AML-193 (cell line): Measurements from ENCODE around the gene DCAKD.

Source experiments
- DNase-seq, 2 experiments: peaks; one replicate each; lab custom pipeline; 2025; lab: John Stamatoyannopoulos, UW

The DCAKD gene

DNA sequence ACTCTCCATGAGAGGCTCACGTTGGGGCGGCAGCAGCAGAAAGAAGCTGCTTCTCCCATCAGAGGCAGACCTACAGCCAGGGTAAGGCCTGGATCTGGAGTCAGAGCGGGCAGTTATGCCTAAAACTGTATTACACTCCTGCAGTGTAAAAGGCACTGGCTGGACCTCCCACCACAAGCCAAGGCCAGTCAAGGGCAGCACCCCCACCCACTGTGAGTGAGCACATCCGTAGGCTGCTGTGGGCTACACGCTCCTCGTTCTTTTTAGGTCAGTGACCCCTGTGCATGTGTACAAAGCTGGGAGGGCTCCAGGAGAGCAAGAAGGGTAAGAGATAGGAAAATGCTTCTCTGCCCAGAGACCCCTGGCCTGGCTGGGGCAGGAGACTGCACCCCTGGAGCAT, 20.7 kb downstream of the DCAKD start:
- DNase-seq: no peak

DNA sequence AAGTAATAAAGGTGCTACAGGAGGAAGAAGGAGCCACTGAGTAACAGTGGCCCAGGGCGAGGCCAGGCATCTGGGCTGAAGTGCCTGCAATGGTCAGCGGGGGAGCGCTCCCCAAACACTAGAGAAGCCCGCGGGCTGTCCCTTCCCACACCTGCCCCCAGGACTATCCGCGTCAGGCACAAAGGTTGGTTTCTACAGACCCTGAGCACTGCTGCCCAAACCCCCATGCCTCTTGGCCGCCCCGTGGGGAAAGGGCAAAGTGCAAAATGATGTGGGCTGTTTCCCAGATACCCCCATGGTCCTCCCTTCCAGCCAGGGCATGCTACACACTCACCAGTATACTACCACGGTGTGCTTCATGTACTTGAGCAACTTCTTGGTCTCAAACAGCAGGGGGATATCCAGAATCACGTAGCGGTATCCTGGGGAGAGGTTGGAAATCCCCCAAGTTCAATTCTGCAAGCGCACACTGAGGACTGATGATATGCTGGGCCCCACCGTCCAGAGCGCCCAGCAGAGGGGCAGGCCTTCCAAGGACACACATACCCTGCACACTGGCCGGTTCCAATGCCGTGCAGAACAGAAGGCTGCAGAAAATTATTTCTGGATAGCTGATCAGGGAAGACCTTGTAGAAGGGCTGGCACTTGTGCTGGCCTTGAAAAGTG, 21.5 kb downstream of the DCAKD start:
- no peak for DNase-seq

DNA sequence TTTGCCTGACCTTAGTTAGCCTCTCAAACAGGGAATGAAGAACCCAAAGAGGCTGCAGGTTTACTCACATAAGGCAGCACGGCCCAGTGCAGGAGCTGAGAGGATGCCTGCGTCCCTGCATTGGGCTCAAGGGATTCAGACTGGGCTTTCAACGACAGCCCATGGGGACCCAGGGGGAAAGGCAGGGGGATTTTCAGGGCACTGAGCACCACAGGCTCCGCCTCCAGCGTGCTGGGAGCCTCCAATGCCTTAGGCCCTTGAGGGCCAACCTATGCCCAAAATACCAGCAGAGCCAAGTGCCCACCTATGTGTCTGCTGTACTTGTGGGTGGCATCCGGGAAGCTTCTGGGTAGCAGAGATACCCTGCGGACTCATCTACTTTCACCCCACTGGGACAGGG, 22.3 kb downstream of the DCAKD start:
- no peak for DNase-seq

DNA sequence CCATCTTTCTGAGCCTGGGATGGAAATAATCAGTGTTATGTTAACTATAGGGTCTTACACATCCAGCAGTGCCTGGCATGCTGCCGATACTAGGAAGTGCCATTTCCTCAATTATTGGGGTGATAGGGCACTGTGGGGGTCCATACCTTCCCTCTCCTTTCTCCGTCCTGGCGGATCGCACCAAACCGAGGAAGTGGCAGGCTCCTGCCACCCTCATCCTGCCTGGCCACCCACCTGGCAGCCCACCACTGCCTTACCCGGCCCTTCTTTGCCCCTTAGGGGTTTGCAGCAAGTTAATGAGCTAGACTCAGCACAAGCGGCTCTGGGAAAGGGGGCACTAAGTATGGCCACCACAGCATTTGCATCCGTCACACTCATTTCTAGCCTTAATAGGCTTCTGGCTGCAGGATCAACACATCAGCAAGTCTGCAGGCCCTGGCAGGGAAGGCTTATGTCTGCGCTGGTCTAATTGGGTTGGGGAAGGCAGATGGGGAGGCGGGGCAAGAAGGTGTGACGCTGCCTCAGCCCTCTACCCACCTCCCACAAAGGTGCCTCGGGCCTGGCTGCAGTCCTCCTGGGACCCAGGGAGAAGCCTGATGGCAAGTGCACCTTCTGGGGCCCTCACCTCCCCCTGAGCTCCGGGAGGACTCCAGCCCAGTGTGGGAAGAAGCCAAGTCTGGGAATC, 28.6 kb downstream of the DCAKD start:
- no peak for DNase-seq

DNA sequence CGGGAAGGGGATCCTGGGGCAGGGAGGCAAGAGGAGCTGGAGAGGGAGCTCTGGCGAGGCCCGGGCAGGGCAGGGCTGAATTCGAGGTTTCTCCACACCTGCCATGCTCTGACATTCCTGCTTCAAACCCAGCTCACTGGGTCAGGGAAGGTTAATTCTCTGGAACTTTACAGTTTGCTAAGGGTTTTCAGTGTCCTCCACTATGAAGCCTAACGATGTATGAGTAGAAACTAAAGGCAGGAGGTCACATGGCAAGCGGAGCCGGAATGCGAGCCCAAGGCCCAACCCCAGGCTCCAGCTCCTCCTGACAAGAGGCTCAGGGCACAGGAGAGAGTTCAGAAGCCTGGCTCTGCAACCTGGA, 29.2 kb downstream of the DCAKD start:
- no peak for DNase-seq

DNA sequence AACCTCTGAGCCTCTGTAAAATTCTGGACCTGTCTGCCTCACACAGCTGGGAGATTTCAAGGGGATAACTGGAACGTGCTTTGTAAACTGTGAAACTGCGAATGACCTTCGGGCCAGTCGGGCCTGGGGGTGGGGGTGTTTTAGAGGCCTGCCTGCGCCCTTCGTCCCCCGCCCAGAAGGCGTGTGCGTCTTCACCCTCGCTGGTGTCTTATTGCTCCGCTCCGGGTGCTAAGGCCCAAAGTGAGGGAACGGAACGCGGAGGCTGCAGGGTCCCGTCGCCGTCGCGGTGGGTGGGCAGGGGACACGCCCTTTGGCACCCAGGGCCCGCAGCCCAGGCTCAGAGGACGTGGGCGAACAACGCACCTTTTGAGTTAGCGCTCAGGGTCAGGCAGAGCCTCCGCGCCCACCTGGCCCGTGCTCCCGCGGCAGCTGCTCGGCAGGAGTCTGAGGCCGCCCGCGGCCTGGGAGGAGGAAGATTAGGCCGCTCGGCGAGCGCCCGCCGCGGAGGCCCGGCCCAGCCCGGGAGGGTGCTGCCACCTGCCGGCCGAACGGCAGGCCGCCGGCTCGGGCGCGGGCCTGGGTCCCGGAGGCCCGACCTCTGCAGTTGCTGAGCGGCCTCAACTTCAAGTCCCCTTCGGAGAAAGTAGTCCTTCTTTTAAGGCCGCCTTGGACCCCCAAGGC, 29.7 kb downstream of the DCAKD start:
- DNase-seq: peak; percentile 59 to 62

DNA sequence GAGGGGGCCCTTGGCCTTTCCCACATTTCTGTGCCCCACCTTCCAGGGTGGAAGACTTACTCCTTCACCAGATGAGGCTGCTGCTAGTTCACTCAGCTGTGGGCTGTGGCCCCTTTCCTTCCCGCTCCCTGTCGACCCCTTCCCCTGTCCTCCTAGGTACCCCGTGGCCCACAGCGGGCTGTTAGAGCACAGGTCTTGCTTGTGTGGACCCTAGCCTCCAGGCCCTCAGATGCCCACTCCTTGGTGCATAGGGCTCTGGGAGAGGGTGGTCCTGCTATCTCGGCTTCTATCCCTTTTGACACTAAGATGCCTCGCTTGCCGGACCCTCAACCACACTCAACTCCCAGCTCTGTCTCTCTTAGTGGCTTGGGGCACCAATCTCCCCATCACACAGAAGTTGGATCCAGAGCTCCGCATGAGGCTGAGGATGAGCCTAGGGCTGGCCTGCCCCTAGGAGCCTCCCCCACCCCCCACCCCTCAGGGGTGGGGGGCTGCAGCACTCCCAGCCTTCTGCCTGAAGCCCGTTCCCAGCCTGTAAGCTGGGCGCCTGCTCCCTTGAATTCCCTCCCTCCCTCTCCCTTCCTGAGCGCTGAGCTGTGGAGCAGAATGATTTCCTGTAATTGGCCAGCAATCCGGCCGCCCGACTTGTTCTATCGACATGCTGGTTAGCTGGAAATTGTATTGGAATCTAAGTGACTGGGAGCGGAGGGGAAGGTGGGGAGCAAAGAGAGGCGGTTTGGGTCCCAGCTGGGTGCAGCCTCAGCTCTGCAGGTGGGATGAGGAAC, 30.9 kb downstream of the DCAKD start:
- no peak for DNase-seq

DNA sequence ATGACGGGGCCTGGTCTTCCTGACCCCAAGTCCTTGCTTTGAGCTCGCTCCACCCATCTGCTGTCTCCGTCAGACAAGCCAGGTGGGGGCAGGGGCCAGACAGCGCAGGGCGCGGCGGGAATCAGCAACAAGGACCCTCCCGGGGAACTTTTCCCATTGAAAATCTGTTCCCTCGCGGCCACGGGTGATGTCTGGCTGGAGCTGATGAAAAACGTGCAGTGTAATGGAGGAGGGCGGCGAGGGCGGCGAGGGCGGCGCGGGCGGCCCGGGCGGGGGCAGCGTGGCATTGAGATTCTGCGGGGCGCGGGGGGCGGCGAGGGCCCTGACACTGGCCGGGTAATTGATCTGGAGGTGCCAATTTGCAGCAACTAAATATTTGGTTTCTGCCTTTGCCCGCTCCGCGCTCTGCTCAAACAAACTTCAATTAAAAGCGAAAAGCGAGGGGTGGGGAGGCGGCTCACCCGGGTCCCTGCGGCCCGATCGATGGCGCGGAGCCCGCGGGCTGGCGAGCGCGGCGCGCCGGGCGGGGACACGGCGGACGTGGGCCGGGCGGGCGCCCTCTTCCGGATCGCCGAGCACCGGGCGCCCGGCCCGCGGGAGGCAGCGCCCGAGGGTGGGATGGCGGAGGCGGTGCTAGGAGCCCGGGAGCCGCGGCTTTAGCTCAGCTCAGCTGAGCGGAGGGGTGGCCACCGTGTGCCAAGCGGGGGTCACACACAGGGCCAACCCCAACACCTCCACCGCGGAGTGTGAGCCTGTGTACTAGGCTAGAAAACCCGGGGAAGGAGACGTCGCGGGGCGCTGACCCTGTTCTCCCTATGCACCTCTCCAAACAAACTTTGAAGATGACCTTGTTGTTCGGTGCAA, 32.4 kb downstream of the DCAKD start:
- peak; percentile 30 to 50 for DNase-seq

DNA sequence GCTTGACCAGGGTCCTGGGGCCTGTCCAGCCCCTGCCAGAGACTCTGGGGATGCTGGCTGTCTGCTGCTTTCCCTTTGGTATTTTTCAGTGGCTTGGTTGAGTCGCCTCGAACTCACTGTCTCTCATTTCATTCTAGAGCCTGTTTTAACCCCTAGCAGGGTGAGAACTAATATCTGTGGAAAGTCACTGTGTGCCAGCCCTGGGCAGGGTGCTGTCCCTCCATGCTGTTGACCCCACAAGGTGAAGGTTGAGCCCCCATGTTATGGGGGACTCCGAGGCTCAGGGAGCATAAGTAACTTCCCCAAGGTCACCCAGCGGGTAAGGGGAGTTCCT, 33.0 kb downstream of the DCAKD start:
- DNase-seq: no peak

DNA sequence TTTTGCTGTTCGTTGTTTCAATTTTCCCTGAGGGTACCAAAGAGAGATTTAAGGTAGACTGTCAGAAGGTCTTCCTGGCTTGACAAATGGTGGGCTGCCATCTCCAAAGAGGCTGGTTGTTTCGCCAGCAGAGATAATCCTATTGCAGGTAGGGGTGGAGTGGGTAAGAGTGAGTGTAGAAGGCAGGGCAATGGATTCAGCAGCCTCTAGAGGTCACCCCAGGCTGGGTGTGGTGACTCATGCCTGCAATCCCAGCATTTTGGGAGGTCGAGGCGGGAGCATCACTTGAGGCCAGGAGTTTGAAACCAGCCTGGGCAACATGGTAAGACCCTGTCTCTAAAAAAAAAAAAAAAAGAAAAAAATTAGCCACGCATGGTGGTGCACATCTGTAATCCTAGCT, 34.6 kb downstream of the DCAKD start:
- DNase-seq: peak; percentile 18 to 29

DNA sequence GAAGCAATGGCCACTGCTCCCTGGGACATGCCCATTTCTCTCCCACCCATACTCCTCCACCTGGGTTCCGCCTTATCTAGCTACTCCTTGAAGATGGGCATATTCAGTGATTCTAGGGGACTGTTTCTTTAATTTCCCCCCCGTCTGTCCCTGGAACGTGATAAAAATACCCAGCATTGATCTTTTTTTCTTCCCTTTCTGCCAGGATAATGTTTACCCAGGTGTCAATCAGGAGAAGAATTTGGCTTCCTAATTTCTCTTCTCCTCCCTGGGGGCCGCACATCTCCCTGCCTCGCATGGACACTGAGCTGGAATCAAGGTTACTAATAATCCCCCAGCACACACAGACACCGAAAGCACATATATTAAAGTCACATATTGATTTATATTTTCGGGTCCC, 35.2 kb downstream of the DCAKD start:
- no peak for DNase-seq

DNA sequence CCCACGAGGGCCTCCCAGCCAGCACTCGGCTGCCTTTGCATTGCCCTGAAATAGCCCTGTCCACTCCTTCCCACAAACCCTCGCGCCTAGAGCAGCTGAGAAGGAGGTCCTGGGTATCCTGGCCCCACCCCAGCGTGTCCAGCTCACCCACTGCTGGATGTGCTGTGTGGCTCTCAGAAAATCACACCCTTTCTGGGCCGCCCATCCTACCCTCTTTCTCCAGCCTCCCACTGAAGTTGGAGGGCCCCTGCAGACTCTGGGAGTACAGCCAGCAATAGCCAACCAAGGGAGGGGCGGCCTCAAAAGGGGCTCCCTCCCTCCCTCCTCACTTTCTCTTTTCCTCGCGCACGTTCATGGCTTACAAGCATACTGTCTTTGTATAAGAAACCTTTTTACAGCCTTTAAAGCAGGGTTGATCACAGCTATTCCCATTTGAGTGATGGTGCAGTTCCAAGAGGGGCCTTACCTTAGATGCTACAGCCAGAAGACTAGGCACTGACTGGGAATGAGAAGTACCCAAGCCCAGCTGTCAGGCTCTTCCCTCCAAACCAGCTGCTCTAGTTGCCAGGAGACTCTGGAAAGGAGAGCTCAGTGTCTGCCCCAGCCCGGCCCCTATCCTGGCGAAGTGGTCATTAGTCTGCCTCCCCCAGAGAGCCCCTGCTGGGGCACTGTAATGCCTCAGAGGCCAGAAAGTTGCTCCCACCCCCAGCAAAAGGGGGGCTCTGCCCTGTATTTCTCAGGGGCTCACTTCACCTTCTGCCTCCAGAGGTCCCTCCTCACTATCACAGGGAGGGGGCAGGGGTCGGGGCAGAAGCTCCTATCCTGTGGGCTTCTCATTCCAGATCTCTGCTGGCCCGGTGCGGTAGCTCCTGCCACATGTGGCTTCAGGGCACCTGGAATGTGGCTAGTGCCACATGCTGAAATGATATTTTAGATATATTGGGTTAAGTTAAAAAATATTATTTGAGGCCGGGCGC, 38.1 kb downstream of the DCAKD start:
- DNase-seq: no peak

DNA sequence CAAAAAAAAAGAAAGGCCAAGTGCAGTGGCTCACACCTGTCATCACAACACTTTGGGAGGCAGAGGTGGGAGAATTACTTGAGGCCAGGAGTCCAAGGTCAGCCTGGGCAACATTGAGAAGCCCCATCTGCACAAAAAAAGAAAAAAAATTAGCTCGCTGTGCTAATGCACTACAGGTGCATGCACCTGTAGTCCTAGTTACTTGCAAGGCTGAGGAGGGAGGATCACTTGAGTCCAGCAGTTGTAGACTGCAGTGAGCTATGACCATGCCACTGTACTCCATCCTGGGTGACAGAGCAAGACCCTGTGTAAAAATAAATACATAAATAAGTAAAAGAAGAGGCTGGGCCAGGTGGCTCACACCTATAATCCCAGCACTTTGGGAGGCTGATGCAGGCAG, 39.7 kb downstream of the DCAKD start:
- no peak for DNase-seq

DNA sequence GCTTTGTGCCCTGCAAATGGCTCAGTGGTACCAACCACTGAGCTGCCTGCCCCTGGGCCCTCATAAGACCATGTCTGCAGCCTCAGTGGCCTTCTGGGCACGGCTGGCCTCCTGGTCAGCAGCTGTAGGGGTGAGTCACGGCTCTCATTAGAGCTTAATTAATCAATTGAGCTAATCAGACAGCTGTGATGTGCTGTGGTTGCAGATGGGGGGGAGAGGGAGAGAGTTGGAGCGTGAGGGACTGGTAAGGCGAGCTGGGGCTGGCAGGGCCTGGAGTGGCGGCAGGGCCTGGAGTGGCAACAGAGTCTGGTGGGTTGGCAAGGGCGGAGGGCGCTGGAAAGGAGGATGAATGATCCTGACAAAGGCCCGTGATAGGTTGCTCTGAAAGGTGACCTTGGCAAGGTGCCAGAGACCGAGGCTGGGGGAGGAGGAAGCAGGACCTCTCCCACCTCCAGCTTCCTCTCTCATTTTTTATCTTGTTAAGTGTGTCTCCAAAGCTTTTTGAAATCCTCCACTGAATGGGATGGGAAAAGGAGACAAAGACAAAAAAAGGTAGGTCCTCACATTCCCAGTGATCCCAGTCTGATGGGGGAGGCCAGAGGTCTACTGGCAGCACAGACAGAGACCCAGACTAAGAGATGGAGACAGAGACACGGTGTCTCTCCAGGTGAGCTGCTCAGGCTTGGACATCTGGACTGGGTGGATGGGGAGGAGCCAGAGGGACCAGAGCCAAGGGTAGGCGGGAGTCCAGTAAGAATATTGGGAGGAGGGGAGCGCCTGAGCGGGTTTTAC, 41.6 kb downstream of the DCAKD start:
- DNase-seq: no peak

DNA sequence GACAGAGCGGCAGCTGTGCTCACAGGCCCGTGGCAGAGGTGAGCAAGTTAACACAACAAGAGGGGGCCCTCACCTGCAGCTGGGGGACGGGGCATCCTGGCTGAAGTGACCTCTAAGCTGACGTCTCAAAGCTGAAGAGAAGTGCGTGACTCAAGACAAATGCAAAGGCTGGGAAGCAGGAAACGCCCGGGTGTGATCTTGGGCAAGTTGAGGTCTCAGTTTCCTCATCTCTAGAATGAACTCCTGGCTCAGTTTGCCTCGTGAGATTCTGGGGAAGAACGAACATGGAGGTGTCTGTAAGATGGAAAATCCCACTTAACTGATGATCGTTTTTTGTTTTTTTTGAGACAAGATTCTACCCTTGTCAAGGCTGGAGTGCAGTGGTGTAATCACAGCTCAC, 43.2 kb downstream of the DCAKD start:
- DNase-seq: no peak

DNA sequence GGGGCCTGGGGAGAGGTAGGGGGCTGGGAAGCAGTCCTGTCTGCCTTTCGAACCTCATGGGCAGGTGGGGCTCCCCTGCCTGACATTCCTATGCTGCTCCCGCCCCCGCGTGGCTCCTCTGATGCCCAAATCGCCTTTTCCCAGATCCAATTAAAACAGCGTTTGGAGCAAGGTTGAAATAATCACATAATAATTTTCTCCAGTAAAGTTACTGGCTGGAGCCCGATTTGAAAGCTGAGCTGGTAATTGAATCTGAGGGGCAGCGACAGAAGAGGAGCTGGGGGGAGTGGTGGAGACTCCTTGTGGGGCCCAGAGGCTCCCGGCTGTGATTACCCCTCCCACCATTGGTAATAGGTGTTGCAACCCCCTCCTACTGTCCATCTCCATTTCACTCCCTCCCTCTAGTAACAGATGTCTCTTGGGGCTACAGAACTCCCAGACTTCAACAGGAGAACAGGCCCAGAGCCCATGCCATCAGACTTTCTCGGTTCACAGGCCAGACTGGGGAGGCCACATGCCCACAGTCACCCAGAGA, 44.4 kb downstream of the DCAKD start:
- DNase-seq: no peak

DNA sequence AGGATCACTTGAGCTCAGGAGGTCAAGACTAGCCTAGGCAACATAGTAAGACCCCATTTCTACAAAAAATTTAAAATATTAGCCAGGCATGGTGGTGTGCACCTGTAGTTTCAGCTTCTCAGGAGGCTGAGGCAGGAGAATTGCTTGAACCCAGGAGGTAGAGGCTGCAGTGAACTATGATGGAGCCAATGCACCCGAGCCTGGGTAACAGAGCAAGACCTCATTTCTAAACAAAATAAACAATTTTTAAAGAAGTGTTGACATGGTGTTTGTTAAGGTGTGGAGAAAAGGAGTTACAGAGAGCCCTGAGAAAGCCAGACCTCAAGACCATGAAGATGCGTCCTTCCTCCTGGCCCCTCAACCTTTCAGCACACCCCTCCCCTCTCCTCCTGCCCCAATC, 45.7 kb downstream of the DCAKD start:
- DNase-seq: no peak

DNA sequence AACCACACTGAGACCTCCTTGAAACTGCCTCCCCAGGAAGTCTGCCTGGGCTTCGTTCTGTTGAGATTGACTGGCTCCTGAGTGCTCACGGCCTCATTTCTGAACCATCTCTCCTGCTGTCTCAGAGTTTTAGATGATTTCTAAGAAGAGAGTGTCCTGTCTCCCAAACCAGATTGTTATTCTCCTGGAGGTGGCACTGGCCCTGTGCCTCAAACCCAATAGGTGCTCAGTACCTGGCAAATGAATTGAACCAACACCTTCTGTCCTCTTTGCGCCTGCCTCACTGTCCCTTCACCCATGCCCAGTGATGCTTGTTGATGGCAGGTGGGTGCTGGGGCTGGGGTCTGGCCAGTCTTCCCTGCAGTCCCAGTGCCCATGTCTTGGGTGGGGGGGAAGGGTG, 47.0 kb downstream of the DCAKD start:
- no peak for DNase-seq

DNA sequence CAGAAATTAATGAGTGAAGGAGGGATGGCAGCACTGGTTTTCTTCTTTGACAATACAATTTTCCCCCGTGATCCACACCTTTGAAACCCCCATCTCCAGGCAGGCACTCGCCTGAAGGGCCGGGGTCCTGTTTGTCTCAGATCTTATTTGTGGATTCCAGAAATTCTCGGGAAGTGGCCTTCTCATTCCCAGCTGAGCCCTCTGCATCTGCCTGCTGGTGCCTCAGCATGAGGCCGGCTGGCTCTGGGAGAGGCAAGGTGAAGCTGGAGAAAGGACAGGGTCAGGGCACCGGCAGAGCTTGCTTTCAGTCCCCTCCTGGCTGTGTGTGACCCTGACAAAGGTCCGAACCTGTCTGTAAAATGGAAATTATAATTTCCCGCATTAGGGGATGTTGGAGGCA, 47.6 kb downstream of the DCAKD start:
- DNase-seq: no peak

DNA sequence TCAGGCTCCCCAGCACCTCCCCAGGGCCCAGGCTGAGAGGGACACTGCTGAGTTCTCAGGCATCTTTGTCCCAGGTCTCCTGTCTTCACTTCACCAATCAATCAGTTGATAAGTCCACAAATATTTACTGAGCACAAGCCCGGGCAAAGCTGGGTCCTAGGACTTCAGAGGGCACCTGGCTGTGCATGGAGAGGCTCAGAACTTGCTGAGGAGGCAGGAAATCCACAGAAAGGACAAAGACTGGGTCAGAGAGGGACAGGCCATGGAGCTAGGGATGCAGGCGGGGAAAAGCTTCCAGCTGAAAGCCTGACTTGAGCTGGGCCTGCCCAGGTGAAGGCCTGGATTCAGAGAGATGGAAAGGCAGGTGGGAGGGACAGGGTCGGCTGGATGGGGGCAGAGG, 50.1 kb downstream of the DCAKD start:
- no peak for DNase-seq
